CD4-positive, alpha-beta T cell treated with Interleukin-1 beta for 1 hour (primary cell): ENCODE data around the gene MCUR1.
"Not testable (repeated sequence)": the region's sequence is repeated elsewhere in the genome, so short reads cannot be mapped to it uniquely, and the experiment has no call there.

ENCODE experiments used
- DNase-seq, 2 donors: peaks; one replicate each; pipeline ENCODE4 v3.0.0-alpha.2; 2020 to 2022

MCUR1 gene

DNA sequence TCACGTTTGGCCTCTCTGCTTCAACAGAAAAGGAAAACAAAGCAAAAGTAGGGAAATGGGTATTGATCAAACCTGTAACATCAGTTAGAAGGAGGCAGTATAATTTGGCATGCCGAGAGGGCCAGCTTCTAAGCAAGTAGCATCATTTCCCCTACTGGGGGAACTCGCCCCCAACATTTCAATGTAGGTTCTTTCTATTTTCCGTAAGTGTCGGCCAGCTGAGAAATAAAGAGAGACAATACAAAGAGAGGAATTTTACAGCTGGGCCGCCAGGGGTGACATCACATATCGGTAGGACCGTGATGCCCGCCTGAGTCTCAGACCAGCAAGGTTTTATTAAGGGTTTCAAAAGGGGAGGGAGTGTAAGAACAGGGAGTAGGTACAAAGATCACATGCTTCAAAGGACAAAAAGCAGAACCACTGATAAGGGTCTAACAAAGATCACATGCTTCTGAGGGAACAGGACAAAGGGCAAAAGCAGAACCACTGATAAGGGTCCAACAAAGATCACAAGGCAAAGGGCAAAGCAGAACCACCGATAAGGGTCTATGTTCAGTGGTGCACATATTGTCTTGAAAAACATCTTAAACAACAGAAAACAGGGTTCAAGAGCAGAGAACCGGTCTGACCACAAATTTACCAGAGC lies 14.4 kb upstream of the MCUR1 start:
- not testable (repeated sequence) for DNase-seq

DNA sequence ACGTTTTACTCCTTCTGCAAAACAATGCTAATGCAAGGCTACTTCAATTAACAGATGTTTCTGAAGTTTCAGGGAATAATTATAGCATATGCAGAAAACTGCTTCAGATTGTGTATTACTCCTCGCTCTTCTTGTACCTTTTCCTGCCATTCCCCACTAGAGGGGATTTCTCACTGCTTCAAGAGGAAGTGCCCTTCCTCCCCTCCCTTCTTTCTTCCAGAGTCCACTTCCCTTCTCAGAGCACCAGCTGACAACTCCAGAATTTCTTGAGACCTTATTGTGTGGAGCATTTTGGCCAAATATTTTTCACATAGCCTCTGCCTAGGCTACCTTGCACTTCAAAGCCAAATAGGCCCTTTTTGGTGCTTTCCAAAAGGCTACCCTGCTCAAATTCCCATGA lies 12.7 kb upstream of the MCUR1 start:
- DNase-seq: no peak

DNA sequence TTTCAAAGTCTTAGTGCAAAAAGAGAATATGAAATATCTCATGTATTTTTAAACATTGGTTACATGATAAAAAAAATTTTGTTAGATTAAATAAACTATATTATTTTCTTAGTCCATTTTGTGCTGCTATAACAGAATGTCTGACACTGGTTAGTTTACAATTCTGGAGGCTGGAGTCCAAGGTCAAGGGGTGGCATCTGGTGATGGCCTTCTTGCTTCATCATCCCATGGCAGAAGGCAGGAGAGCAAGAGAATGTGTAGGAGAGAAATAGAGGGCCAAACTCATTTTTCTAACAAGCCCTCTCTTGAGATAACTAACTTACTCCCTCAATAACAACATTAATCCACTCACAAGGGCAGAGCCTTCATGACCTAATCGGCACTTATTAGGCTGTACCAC lies 11.5 kb upstream of the MCUR1 start:
- no peak for DNase-seq

DNA sequence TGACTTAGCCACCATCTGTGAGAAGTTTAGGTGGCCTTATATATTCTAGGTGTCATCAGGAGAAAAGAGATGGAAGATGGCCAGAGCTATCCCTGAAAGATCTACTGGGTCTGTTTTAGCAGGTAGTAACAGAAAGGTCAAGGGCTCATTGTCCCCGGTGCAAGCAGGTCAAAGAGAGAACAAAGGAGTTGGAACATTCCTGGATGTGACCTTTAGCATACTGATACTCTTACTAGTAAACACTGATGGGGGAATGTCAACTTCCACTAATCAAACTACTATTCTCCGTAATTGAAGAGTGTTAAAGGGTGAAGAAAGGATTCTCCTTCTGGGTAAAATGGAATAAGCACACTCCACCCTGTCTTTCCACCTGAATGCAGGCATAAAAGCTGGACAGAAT lies 4.0 kb upstream of the MCUR1 start:
- DNase-seq: no peak

DNA sequence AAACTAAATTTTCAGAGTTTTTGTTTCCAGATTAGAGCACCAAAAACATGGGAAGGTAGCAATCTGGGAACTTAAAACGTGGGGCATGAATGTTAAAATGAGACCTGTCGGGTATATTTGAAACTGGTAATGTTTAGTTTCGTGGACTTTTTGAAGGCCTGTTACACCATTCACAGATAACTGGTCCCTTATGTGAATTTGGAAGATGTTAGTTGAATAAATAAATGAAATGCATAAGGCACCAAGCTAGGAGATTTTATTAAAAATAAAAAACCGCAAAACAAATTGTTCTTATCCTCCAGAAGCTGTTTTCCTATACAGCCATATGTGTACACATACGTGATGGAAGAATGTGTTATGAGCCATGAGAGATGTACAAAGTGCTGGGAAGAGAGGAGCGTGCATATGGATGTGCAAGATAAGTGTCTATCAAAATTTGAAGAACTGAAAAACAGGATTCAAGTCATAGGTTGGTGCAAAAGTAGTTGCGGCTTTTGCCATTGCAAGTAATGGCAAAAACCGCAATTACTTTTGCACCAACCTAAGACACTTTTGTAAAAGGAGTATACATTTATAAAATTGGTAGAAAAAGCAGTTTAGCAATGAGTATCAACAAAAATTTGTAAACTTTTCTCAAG lies 700 bp upstream of the MCUR1 start:
- DNase-seq: no peak

DNA sequence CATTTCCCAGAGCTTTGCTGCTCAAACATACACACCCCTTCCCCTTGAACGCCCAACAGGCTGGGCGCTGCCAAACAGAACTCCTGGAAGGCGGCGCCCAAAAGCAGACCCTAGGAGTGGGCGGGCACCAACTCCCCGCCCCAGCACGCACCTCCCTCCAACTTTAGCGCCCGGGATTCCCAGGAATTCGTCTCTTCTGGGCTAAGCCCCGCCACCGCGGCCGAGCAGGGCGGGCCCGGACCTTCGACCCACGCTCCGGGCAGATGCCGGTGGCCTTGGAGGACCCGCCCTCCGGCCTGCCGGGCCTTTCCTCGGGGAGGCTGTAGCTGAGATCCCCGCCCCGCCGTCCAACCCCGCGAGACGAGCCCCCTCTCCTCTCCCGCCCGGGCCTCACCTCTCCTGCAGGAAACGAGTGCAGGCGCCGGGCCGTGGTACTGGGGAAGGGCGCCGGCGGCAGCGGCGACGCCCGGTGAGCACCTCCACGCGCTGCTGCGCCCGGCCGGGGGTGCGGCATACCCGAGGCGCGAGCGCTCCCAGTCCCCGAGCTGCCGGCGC lies 659 bp downstream of the MCUR1 start:
- peak in 1 of 2 donors; percentile 10 for DNase-seq

DNA sequence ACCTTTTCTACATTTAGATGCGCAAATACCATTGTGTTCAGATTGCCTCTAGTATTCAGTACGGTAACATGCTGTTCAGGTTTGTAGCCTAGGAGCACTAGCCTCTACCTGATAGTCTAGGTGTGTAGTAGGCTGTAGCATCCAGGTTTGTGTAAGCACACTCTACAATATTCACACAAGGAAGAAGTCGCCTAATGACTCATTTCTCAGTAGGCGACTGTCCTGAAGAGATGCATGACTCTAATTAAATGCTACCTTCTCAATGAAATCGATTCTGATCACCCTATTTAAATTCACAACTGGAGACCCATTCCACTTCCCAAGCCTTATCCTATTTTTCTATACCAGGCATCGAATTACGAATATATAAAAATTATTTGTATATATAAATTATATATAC lies 1.3 kb downstream of the MCUR1 start:
- DNase-seq: no peak

DNA sequence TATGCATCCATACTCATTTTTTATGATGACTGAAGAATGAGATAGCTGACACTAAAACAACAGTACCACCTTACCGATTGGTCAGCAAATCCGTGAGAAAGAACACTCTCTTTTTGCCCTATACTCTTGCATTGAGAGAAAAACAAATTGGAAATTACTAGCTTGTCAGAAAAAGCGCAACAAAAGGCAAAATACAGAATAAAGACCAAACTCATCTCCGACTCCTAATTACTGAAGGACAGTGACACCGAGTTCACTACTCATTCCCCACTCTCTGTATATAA lies 2.1 kb downstream of the MCUR1 start:
- DNase-seq: no peak

DNA sequence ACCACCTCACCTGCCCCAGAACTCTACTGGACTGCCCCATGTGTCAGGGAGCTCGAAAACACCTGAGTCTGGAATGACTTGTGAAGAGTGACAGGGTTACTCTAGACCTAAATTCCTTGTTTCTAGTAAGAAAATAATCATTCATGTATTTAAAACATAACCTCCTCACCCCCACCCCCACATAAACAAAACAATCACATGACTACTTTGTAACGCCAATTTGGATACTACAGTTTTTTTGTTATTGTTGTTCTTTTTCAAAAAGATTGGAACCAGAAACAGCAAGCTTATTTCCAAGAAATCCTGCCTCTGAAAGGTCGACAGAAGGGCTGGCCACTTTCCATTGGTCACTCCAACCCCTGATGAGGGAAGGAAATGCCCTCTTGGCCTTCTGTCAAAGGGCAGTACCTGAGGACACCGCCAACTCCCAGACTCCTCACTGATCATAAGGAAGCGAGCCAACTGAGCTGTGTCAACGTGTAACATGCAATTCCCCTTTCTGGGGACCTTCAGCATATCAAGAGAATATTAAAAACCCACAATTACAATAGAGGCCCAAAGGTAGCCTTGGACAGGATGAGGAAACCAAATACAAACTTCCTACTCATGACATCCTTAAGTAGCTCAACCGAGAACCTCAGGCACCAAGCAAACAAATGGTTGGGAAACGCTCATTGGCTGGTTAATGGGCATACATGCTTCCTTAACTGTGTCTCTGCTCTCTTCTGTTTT lies 2.6 kb downstream of the MCUR1 start:
- no peak for DNase-seq

DNA sequence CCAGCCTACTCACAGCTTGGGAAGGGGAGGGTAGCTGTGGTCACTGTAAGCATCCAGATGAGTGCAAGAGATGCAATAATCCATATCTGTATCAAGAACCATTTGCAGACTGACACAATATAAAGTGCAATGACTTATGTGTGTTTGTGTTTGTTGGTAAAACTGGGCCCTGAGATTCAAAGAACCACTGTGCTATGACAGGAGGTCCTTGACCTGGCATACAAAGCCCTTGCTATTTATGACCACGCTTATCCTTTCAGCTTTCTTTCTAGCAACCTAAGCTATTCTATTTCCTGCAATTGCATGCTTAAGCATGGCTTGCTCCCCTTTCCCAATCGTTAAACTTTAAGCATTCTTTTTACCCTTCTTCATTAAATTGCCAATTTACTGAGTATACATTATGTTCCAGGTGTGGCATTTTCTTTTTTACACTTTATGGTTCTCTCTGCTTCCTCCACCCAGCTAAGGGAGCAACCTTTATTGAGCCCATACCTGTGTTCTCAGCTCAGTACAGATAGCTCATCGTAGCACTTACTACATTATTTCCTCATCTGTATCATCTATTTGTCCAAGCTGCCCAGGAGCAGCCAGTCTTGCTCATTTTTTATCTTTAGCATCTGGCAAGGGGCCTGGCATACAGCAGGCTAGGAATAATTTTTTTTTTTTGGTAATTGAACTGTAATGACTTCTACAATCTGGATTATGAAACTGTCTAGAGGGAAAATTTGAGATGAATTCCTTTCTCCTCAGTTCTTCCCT lies 3.5 kb downstream of the MCUR1 start:
- no peak for DNase-seq

DNA sequence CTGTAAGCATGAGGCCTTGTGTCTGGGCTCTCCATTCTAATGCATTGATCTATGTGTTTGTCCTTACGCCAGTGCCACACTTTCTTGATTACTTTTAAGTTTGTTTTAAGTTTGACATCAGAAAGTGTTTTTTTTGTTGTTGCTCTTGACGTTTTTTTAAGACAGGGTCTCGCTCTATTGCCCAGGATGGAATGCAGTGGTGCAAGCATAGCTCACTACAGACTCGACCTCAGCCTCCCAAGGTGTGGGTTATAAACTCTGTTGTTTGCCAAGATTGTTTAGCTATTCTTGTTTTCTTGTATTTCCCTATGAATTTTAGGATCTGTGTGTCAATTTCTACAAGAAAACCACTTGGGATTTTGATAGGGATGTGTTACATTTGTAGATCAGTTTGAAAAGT lies 5.6 kb downstream of the MCUR1 start:
- no peak for DNase-seq

DNA sequence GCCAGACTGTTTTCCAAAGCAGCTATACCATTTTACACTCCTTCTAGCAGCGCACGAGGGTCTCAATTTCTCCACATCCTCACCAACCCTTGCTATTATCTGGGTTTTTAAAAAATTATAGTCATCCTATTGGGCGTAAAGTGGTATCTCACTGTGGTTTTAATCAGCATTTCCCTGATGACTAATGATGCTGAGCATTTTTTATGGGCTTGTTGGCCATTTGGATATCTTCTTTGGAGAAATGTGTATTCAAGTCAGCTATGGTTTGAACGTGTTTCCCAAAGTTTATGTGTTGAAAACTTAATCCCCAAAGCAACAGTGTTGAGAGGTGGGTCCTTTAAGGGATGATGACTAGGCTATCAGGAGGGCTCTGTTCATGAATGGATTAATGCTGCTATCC lies 6.7 kb downstream of the MCUR1 start:
- no peak for DNase-seq

DNA sequence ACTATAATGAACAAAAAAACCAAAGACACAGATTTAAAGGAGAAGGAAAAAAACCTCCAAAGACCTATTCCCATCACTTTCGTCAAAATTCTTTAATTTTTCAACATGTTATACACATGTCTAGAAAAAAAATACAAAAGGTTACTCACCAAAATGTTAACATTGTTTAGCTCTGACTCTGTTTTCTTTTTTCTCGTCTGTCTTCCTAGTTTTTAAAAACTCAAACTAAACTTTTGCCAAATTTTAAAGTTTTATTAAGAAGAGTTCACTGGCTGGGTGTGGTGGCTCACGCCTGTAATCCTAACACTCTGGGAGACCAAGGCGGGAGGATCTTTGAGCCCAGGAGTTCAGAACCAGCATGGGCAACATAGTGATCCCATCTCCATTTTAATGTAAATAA lies 10.8 kb downstream of the MCUR1 start:
- no peak for DNase-seq

DNA sequence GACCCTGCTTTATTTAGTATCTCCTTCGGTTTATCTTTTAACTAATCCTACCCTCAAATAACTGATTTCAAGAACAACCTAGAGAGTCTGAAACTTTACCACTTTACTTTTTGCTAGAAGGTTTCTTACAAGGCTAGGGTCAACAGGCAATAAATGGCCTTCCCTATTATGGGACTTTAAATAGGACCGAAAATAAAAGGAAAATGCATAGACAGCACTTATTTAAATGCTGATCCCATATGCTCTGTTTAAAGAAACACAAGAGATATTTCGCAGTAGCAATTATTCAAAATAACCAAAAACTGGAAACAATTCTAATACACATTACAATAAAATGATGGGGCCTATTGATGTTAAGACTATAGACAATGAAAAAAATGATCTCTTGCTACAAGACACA lies 13.7 kb downstream of the MCUR1 start:
- no peak for DNase-seq

DNA sequence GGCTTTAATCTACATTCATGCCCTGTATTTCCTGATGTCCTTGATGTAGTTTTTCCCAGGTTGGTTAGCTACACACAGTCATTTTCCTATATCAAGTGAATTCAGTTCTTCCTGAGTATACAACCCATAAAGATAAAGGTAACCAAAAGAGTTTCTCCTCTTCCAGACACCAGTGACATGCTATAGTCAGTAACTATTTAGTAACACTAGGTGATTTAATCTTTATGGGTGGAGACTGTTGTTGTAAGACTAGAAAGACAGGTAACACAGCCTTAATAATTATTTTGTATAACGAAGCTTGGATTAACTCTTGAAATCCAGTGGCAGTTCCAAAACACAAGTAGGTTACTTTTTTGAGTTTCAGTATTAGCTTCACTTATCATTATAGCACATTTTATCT lies 17.6 kb downstream of the MCUR1 start:
- DNase-seq: no peak

DNA sequence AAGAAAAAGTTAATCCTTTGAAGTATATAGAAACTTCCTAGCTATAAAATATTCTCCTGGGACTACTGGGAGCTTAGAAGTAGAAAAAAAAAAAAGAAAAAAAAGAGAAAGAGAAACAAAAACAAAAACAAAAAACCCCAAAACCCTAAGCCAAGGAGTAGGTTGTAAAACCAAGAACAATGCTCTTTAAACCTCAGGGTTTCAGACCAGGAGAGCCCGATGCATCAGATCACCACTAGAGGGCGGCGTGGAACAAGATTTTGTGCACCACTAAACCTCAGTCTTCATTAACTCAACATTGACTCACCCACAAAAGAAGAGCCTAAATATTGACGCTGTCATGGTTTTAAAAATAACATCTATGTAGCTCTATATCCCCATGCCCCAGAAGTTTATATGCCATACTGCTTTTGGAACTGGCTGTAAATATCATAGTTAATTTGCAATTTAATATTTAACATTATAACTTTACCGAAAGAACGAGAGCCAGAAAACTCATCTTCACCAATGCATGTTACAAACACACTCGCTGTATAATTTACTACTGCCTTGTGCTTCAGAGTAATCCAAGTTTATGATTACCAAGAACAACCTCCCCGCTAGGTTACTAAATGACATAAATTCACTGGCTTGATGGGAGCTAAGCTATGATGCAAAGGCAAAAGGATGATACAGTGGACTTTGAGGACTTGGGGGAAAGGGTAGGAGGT lies 19.2 kb downstream of the MCUR1 start:
- DNase-seq: peak; percentile 72 to 81

DNA sequence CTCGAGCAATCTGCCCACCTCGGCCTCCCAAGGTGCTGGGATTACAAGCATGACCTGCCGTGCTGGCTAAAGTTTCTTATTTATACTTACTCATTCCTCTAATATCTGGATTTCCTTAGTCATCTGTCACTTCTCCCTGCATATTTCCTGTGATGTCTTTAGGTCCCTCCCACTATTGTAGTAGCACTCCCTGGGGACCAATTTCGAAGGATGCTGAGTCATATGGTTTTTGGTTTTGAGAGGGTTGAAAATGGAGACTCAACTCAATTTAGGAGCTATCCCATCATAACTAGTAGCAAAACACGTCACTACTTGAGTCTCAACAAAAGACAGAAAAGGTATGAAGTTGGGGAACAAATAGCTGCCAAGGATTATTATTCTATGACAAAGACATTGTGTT lies 20.2 kb downstream of the MCUR1 start:
- DNase-seq: no peak

DNA sequence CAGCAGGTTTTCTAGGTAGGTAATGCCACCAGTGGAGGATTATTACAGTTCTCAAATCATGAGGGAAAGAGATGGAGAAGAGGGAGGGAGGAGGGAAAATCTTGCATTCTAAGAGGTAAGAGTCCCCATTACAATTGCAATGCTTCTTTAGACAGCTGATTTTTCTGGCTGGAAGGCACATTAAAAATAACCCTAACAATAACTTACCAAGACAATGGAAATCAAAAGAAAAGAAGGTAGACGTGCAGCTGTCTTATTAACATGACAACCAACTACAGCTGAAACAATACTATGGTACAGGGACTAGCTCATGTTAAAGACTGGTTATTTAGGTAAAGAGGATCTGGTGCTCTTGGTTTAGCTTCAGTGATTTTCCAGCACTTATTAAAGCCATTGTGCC lies 24.6 kb downstream of the MCUR1 start:
- DNase-seq: no peak

DNA sequence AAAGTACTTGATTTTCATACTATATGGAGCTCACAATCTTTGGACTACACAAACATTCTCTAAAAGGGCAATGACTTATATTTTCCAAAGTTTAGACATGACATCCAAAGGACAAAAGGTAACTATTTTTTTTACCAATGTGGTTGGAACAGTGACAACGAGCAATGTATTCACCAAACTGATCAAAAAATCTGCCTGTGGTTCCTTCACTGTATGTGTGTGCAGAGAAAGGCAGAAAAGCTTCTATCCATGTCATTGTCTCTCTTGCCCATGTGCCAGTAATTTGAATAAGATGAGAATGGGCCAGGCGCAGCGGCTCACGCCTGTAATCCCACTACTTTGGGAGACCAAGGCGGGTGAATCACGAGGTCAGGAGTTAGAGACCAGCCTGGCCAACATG lies 25.5 kb downstream of the MCUR1 start:
- DNase-seq: no peak

DNA sequence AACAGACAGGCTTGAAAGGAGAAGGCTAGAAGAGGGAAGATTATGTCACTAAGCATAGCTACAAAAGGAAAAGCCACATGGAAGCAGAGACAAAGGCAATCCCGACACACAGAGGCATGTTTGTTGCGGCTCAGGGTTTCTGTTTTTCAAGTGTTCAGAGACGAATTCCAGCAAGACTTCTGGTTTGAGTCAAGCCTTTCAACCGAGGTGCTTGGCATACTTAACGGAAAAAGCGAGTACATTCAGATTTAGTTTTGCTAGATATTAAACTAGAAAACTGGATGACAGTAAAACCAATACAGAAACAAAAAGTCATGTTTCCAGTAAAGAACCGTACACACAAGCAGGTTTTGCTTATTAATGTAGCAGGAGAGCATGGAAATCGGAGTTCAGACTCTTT lies 27.2 kb downstream of the MCUR1 start:
- DNase-seq: no peak

DNA sequence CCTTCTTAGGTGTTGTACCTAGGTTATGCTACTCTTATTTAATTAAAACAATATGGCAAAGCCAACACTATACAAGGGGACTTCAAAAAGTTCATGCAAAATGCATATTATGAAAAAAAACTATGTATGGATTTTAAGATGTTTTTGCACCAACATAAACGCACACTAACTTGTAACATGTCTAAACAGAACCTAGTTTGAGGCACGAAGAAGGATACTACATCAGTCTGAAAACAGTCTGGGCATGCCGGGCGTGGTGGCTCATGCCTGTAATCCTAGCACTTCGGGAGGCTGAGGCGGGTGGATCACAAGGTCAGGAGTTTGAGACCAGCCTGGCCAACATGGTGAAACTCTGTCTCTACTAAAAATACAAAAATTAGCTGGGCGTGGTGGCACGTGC lies 34.2 kb downstream of the MCUR1 start:
- not testable (repeated sequence) for DNase-seq

DNA sequence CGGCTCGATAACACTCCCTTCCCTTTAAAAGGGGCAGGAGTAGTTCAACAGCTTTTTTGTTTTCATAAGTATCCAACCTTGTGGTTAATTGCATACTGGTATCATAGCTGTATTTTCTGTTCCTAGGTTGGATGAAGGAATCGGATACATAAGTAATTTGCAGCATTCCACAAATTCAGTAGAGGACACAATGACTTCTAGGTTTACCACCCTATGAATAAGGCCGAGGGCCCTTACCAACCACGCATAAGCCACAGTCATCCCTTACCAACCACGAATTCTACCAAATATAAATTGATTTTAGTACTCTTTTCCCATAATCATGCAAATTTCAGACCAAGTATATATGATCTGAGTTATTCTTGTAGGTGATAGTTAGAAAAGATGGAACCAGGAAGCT lies 36.3 kb downstream of the MCUR1 start:
- DNase-seq: no peak

DNA sequence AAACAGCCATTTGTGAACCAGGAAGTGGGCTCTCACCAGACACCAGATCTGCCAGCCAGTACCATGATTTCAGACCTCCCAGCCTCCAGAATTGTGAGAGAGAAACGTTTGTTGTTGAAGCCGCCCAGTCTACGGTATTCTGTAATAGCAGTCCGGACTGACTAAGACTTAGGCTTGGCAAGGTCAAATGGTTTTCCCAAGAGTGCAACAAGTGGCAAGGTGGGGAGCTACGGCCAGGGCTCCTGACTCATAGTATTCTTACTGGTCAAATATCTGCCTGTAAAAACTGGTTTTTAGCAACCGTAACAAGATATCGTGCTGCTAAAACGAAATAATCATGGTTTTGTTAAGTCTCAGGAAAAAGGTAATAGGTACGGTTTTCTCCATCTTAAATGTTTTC lies 37.8 kb downstream of the MCUR1 start:
- DNase-seq: no peak
